ENCODE data around the gene MMP21. TPM values are rescaled to one million over a fixed set of nuclear protein-coding genes. Genes with fewer than 3 reads are reported as not detected.

The MMP21 gene
- total RNA-seq, 1 donor: not detected

- peak; percentile 93 to 99 (median 99) for DNase-seq (ENCODE audit: low read depth in 2 of 3, low spot score in 2 of 3)
These were observed 56.2 kb downstream of the MMP21 start, which contains the start of gene EDRF1 for GRCh38 chr10:125719173-125720001. EDRF1 (plus strand) TSS chr10:125719709; CDS start chr10:125719808, 99 bp downstream.

Small RNA genes within 50 kb of the gene (small RNA-seq; reads per million reads assigned to genes)
- not detected for gene MIR4484

Other genes with a start within 250 kb of the MMP21 start
- gene TEX36, start 92.7 kb downstream of the MMP21 start, total RNA-seq: not detected
- gene EDRF1, start 56.1 kb downstream of the MMP21 start, total RNA-seq: 13.2 TPM
- gene UROS, start 47.4 kb upstream of the MMP21 start, total RNA-seq: 32.6 TPM
- gene BCCIP, start 47.7 kb upstream of the MMP21 start, total RNA-seq: 7.8 TPM
- gene DHX32, start 105.5 kb upstream of the MMP21 start, total RNA-seq: 15.1 TPM
- gene FANK1, start 120.7 kb upstream of the MMP21 start, total RNA-seq: 1.6 TPM